H9 (cell line): ENCODE measurements around the gene DYNC1I2. TPM values are rescaled to one million over a fixed set of nuclear protein-coding genes. Genes with fewer than 3 reads are reported as not detected.

ENCODE experiments used
- DNase-seq: peaks from one replicate; pipeline ENCODE4 v3.0.0-alpha.2; 2017
- H2AFZ ChIP-seq: one replicate; pipeline ENCODE4 v1.6.1; 2013; ENCODE audit warnings: mild to moderate bottlenecking, low read length, control low read depth, moderate library complexity
- H2AK5ac ChIP-seq: 2 replicates; pipeline ENCODE4 v1.6.1; 2013; ENCODE audit warnings: low read length, control low read depth, mixed read lengths; ENCODE audit not compliant: insufficient read length
- H2BK120ac ChIP-seq: one replicate; pipeline ENCODE4 v1.6.1; 2013; ENCODE audit warnings: low read depth, mild to moderate bottlenecking, low read length, control low read depth, inconsistent platforms; ENCODE audit not compliant: poor library complexity, severe bottlenecking
- H2BK12ac ChIP-seq: 2 replicates; pipeline ENCODE4 v1.6.1; 2013; ENCODE audit warnings: low read length, control low read depth, mixed read lengths, low read depth; ENCODE audit not compliant: insufficient read length
- H2BK15ac ChIP-seq: 2 replicates; pipeline ENCODE4 v1.6.1; 2013; ENCODE audit warnings: low read depth, low read length, control low read depth
- H2BK20ac ChIP-seq: one replicate; pipeline ENCODE4 v1.6.1; 2013; ENCODE audit warnings: low read depth, mild to moderate bottlenecking, low read length, control low read depth, inconsistent platforms; ENCODE audit not compliant: poor library complexity, severe bottlenecking
- H2BK5ac ChIP-seq: 2 replicates; pipeline ENCODE4 v1.6.1; 2013; ENCODE audit warnings: low read length, control low read depth, mixed read lengths; ENCODE audit not compliant: insufficient read length
- H3K14ac ChIP-seq: 2 replicates; pipeline ENCODE4 v1.6.1; 2013; ENCODE audit warnings: low read length, control low read depth; ENCODE audit not compliant: insufficient read depth
- H3K18ac ChIP-seq: 2 replicates; pipeline ENCODE4 v1.6.1; 2013; ENCODE audit warnings: low read depth, mild to moderate bottlenecking, mixed read lengths, low read length, control low read depth; ENCODE audit not compliant: insufficient read length
- H3K23ac ChIP-seq: 2 replicates; pipeline ENCODE4 v1.6.1; 2013; ENCODE audit warnings: low read length, control low read depth, mixed read lengths, low read depth; ENCODE audit not compliant: insufficient read length
- H3K23me2 ChIP-seq: 2 replicates; pipeline ENCODE4 v1.6.1; 2013; ENCODE audit warnings: low read depth, mild to moderate bottlenecking, mixed read lengths, low read length, control low read depth; ENCODE audit not compliant: insufficient read length, poor library complexity, severe bottlenecking
- H3K27ac ChIP-seq: 2 replicates; pipeline ENCODE4 v1.5.1; 2013; ENCODE audit warnings: low read length, control low read depth, mixed read lengths, low read depth; ENCODE audit not compliant: insufficient read length
- H3K27me3 ChIP-seq: 2 replicates; pipeline ENCODE4 v1.6.1; 2013; ENCODE audit warnings: low read length, control low read depth, inconsistent platforms; ENCODE audit not compliant: insufficient read depth
- H3K4ac ChIP-seq: 2 replicates; pipeline ENCODE4 v1.6.1; 2013; ENCODE audit warnings: low read depth, mild to moderate bottlenecking, control low read depth, inconsistent platforms, low read length, moderate library complexity
- H3K4me1 ChIP-seq: 2 replicates; pipeline ENCODE4 v1.6.1; 2013; ENCODE audit warnings: low read length, control low read depth, inconsistent platforms; ENCODE audit not compliant: insufficient read depth
- H3K4me2 ChIP-seq: 2 replicates; pipeline ENCODE4 v1.6.1; 2013; ENCODE audit warnings: low read length, control low read depth, mixed read lengths; ENCODE audit not compliant: insufficient read length, insufficient read depth
- H3K56ac ChIP-seq: 2 replicates; pipeline ENCODE4 v1.6.1; 2013; ENCODE audit warnings: low read depth, mild to moderate bottlenecking, mixed read lengths, low read length, control low read depth; ENCODE audit not compliant: insufficient read length
- H3K79me1 ChIP-seq: 2 replicates; pipeline ENCODE4 v1.6.1; 2013; ENCODE audit warnings: low read depth, mild to moderate bottlenecking, moderate library complexity, low read length, control low read depth, inconsistent platforms; ENCODE audit not compliant: insufficient read depth, poor library complexity, severe bottlenecking
- H3K79me2 ChIP-seq: 2 replicates; pipeline ENCODE4 v1.6.1; 2013; ENCODE audit warnings: low read length, control low read depth, inconsistent platforms; ENCODE audit not compliant: insufficient read depth
- H3K9ac ChIP-seq: 2 replicates; pipeline ENCODE4 v1.6.1; 2013; ENCODE audit warnings: low read length, control low read depth, mixed read lengths; ENCODE audit not compliant: insufficient read length; ENCODE audit errors: extremely low read depth
- H3K9me3 ChIP-seq: one replicate; pipeline ENCODE4 v1.6.1; 2013; ENCODE audit warnings: low read depth, low read length, inconsistent platforms; ENCODE audit not compliant: control insufficient read depth
- H3T11ph ChIP-seq: one replicate; pipeline ENCODE4 v1.6.1; 2013; ENCODE audit warnings: mild to moderate bottlenecking, low read length, control low read depth, inconsistent platforms
- H4K20me1 ChIP-seq: one replicate; pipeline ENCODE4 v1.6.1; 2013; ENCODE audit not compliant: control insufficient read depth, insufficient read length, insufficient read depth
- H4K5ac ChIP-seq: 2 replicates; pipeline ENCODE4 v1.6.1; 2013; ENCODE audit warnings: low read depth, mild to moderate bottlenecking, mixed read lengths, low read length, control low read depth; ENCODE audit not compliant: insufficient read length
- H4K8ac ChIP-seq: replicated peaks from 2 replicates; pipeline ENCODE4 v1.6.1; 2013; ENCODE audit warnings: low read length, control low read depth, mixed read lengths, low read depth; ENCODE audit not compliant: insufficient read length
- H4K91ac ChIP-seq: 2 replicates; pipeline ENCODE4 v1.6.1; 2013; ENCODE audit warnings: low read depth, mild to moderate bottlenecking, moderate library complexity, mixed read lengths, low read length, control low read depth; ENCODE audit not compliant: insufficient read length
- H3K27ac Mint-ChIP-seq, 3 experiments: 2 replicates in 2 of 3; 3 replicates in 1 of 3; pipeline ENCODE4 v1.8.0; 2020 to 2021; ENCODE audit warnings: mixed read lengths in 3 of 3, mild to moderate bottlenecking in 1 of 3, moderate library complexity in 1 of 3
- H3K27me3 Mint-ChIP-seq: 2 replicates; pipeline ENCODE4 v1.8.0; 2021; ENCODE audit warnings: low read depth, mild to moderate bottlenecking, moderate library complexity, mixed read lengths
- H3K36me3 Mint-ChIP-seq, 3 experiments: 2 replicates in 2 of 3; 3 replicates in 1 of 3; pipeline ENCODE4 v1.8.0; 2020 to 2021; ENCODE audit warnings: low read depth in 3 of 3, mixed read lengths in 3 of 3; ENCODE audit not compliant: insufficient read depth in 1 of 3
- H3K4me1 Mint-ChIP-seq, 2 experiments: 2 replicates each; pipeline ENCODE4 v1.8.0; 2020; ENCODE audit warnings: mixed read lengths in 2 of 2
- H3K4me3 Mint-ChIP-seq, 2 experiments: 2 replicates in 1 of 2; 3 replicates in 1 of 2; pipeline ENCODE4 v1.8.0; 2020 to 2021; ENCODE audit warnings: mild to moderate bottlenecking in 2 of 2, mixed read lengths in 2 of 2, moderate library complexity in 1 of 2
- H3K9me3 Mint-ChIP-seq, 2 experiments: 2 replicates in 1 of 2; 3 replicates in 1 of 2; pipeline ENCODE4 v1.8.0; 2020; ENCODE audit warnings: mild to moderate bottlenecking in 2 of 2, mixed read lengths in 2 of 2, moderate library complexity in 1 of 2
- CTCF ChIP-seq: fragments of 200-600 bp; sonication (generic); conservative IDR thresholded peaks from 3 replicates; pipeline ENCODE4 v1.8.0; 2021; ENCODE audit warnings: antibody characterized with exemption, mild to moderate bottlenecking
- total RNA-seq: library from RNA; stranded (reverse); gene quantifications from 2 replicates; pipeline ENCODE4 v1.2.1, GENCODE V29; 2021

DYNC1I2 gene
- total RNA-seq, 1 experiment from 2014 or later = 73.4 TPM

GRCh38 chr2:171711351-171711750, 24.1 kb downstream of the DYNC1I2 start:
- Histone ChIP-seq H2AFZ (no peak overlapping the region), H3K18ac (no peak overlapping the region), H4K20me1 (no peaks in the 10 kb centered on the region), H3K23me2 (no peaks in the 10 kb centered on the region), H3K4me1 (no peaks in the 10 kb centered on the region), H3K4ac (no peak overlapping the region), H2BK12ac (no peak overlapping the region), H4K91ac (no peak overlapping the region), H3K79me1 (no peaks in the 10 kb centered on the region), H4K5ac (no peak overlapping the region), H3K23ac (no peak overlapping the region), H3K9me3 (no peaks in the 10 kb centered on the region), H2BK15ac (no peak overlapping the region), H2BK20ac (no peak overlapping the region), H3K27me3 (no peaks in the 10 kb centered on the region), H4K8ac (no peak overlapping the region), H3K56ac (no peak overlapping the region), H2BK5ac (no peak overlapping the region), H3K14ac (no peak overlapping the region), H2BK120ac (no peak overlapping the region), H3K9ac (no peak overlapping the region), H3K27ac (no peak overlapping the region), H2AK5ac (no peak overlapping the region), H3T11ph (no peak overlapping the region), H3K4me2 (no peak overlapping the region), H3K79me2 (no peaks in the 10 kb centered on the region)
- H3K9me3 Mint-ChIP-seq = no peaks in the 10 kb centered on the region
- no peak for DNase-seq
- no peak overlapping the region for H3K4me3 Mint-ChIP-seq
- no peaks in the 10 kb centered on the region for H3K4me1 Mint-ChIP-seq
- H3K36me3 Mint-ChIP-seq = peaks cover 0 to 9% (median 0%) of the 10 kb centered on the region in 3 experiments; a peak in 2 of 7 replicates
- no peaks in the 10 kb centered on the region for H3K27me3 Mint-ChIP-seq
- 0 out of 7 replicates have a peak overlapping the region, but pooled peaks of 1 of the 3 experiments have one; percentile 53 for H3K27ac Mint-ChIP-seq
- no peak for TF ChIP-seq CTCF
